ENCODE measurements around the gene ABCG4. TPM values are rescaled to one million over a fixed set of nuclear protein-coding genes. Genes with fewer than 3 reads are reported as not detected.
A peak's percentile ranks its signal among the peaks of the same experiment; 100 is the strongest.

ABCG4 gene
- total and polyA plus RNA-seq, 12 donors = 0.08 to 1.1 (median 0.29) TPM; not detected in 1

GRCh38 chr11:119112314-119113020 lies 36.4 kb upstream of the ABCG4 start:
- peaks cover 0 to 46% of the 10 kb centered on the region in 2 donors for H3K36me3 ChIP-seq (replicated peaks in 1 of 2)
- DNase-seq = no peak
- peaks cover 7 to 23% of the 10 kb centered on the region in 2 donors for H3K4me1 ChIP-seq (replicated peaks in 1 of 2)
- 86 to 94% (median 88%) methylated on average over 7 to 12 of the region's 12 CpGs for WGBS, 4 donors
- H3K27ac ChIP-seq = no peak overlapping the region
- intact Hi-C loops (cut with DNase I) = no loop called here
- no peaks in the 10 kb centered on the region for H3K9me3 ChIP-seq (replicated peaks in 1 of 3)
- H3K27me3 ChIP-seq = no peaks in the 10 kb centered on the region
- no peak overlapping the region for H3K4me3 ChIP-seq
- no peak for TF ChIP-seq POLR2A (IDR thresholded peaks at IDR 0.05)
- TF ChIP-seq CTCF (IDR thresholded peaks at IDR 0.05) = no peak

- Histone ChIP-seq H3K27me3 (no peaks in the 10 kb centered on the region), H3K9me3 (replicated peaks in 1 of 3) (no peaks in the 10 kb centered on the region), H3K36me3 (replicated peaks in 1 of 2) (peaks cover 0 to 46% of the 10 kb centered on the region in 2 donors), H3K4me1 (replicated peaks in 1 of 2) (peaks cover 0 to 16% of the 10 kb centered on the region in 2 donors), H3K27ac (no peak overlapping the region), H3K4me3 (no peak overlapping the region)
- 91 to 98% (median 95%) methylated on average over 5 to 9 of the region's 9 CpGs for WGBS, 4 donors
- no peak for DNase-seq
- intact Hi-C loops (cut with DNase I) = no loop called here
- TF ChIP-seq POLR2A (IDR thresholded peaks at IDR 0.05) (no peak), CTCF (IDR thresholded peaks at IDR 0.05) (no peak)
Observed at GRCh38 chr11:119113716-119114115, 35.1 kb upstream of the ABCG4 start.

- Histone ChIP-seq H3K4me3 (no peak overlapping the region), H3K36me3 (replicated peaks in 1 of 2) (peaks cover 0 to 46% of the 10 kb centered on the region in 2 donors), H3K4me1 (replicated peaks in 1 of 2) (peaks cover 0 to 9% of the 10 kb centered on the region in 2 donors), H3K27me3 (no peaks in the 10 kb centered on the region), H3K27ac (no peak overlapping the region), H3K9me3 (replicated peaks in 1 of 3) (no peaks in the 10 kb centered on the region)
- DNase-seq = no peak
- TF ChIP-seq CTCF (IDR thresholded peaks at IDR 0.05) (no peak), POLR2A (IDR thresholded peaks at IDR 0.05) (no peak)
- intact Hi-C loops (cut with DNase I) = no loop called here
- WGBS, 4 donors = 84 to 91% (median 86%) methylated on average over 5 of the region's 5 CpGs
Observed at GRCh38 chr11:119114351-119114750, 34.5 kb upstream of the ABCG4 start.

GRCh38 chr11:119115484-119116234 lies 33.2 kb upstream of the ABCG4 start:
- no peak for TF ChIP-seq CTCF (IDR thresholded peaks at IDR 0.05)
- TF ChIP-seq POLR2A (IDR thresholded peaks at IDR 0.05) = no peak
- peaks cover 0 to 45% of the 10 kb centered on the region in 2 donors for H3K36me3 ChIP-seq (replicated peaks in 1 of 2)
- no peaks in the 10 kb centered on the region for H3K27me3 ChIP-seq
- H3K4me1 ChIP-seq (replicated peaks in 1 of 2) = peaks cover 0 to 10% of the 10 kb centered on the region in 2 donors
- peak; percentile 47 to 80 (median 65) for DNase-seq
- intact Hi-C loops (cut with DNase I) = no loop called here
- WGBS, 4 donors = 45 to 62% (median 60%) methylated on average over 24 of the region's 24 CpGs
- peak overlapping the region in 3 of 5 donors; percentile 28 to 76 (median 64) for H3K27ac ChIP-seq
- peak overlapping the region in 1 of 4 donors; percentile 31 for H3K4me3 ChIP-seq
- no peaks in the 10 kb centered on the region for H3K9me3 ChIP-seq (replicated peaks in 1 of 3)

Data from adrenal gland (tissue), 12 donors.